Brain microvascular endothelial cell (primary cell): ENCODE measurements around the gene MEGF11.

ENCODE experiments used
- DNase-seq: peaks from one replicate; pipeline ENCODE4 v3.0.0-alpha.2; 2020
- H3K27ac ChIP-seq: fragments of 250-450 bp; sonication (Bioruptor Pico); 2 replicates; pipeline ENCODE4 v1.5.1; 2020; ENCODE audit warnings: mild to moderate bottlenecking, moderate library complexity
- H3K27me3 ChIP-seq: fragments of 250-450 bp; sonication (Bioruptor Pico); replicated peaks from 2 replicates; pipeline ENCODE4 v1.5.1; 2020; ENCODE audit warnings: mild to moderate bottlenecking
- H3K36me3 ChIP-seq: fragments of 250-450 bp; sonication (Bioruptor Pico); replicated peaks from 2 replicates; pipeline ENCODE4 v1.5.1; 2020; ENCODE audit warnings: mild to moderate bottlenecking
- H3K4me3 ChIP-seq: 2 replicates; pipeline ENCODE4 v1.5.1; 2011; ENCODE audit warnings: low read depth, mild to moderate bottlenecking, control low read depth, low read length, moderate library complexity
- CTCF ChIP-seq: IDR thresholded peaks from 2 replicates; pipeline ENCODE4 v1.5.1; 2011; ENCODE audit warnings: low read depth, mild to moderate bottlenecking, moderate library complexity, low read length, control low read depth, inconsistent platforms; ENCODE audit errors: missing control alignments
- in situ Hi-C: cut with HindIII; loops from 2 replicates; pipeline ENCODE4 v1.10.0; 2017; ENCODE audit warnings: low sequenced_read_pairs, low pct_ligation_motif_present

The MEGF11 gene

GRCh38 chr15:66070220-66070934 is 183.2 kb downstream of the MEGF11 start:
- DNase-seq, result no peak
- peaks cover 2% of the 10 kb centered on the region for H3K27me3 ChIP-seq
- no peak overlapping the region for H3K4me3 ChIP-seq
- TF ChIP-seq CTCF, result no peak
- in situ Hi-C loops, result no loop called here
- no peaks in the 10 kb centered on the region for H3K36me3 ChIP-seq
- no peak overlapping the region for H3K27ac ChIP-seq

- in situ Hi-C loops, result no loop called here
- peaks cover 2% of the 10 kb centered on the region for H3K27me3 ChIP-seq
- H3K4me3 ChIP-seq, result no peak overlapping the region
- no peak for DNase-seq
- TF ChIP-seq CTCF, result no peak
- no peaks in the 10 kb centered on the region for H3K36me3 ChIP-seq
- H3K27ac ChIP-seq, result no peak overlapping the region
Measured at GRCh38 chr15:66069751-66070150, 183.8 kb downstream of the MEGF11 start.

- Histone ChIP-seq H3K36me3 (no peaks in the 10 kb centered on the region), H3K27me3 (peaks cover 2% of the 10 kb centered on the region), H3K27ac (no peak overlapping the region), H3K4me3 (no peak overlapping the region)
- in situ Hi-C loops, result no loop called here
- DNase-seq, result no peak
- no peak for TF ChIP-seq CTCF
Measured at GRCh38 chr15:66068801-66069200, 184.7 kb downstream of the MEGF11 start.

- Histone ChIP-seq H3K27ac (no peak overlapping the region), H3K4me3 (no peak overlapping the region), H3K27me3 (peaks cover 2% of the 10 kb centered on the region), H3K36me3 (no peaks in the 10 kb centered on the region)
- DNase-seq, result no peak
- no peak for TF ChIP-seq CTCF
- in situ Hi-C loops, result no loop called here
Measured at GRCh38 chr15:66067687-66068086, 185.9 kb downstream of the MEGF11 start.

GRCh38 chr15:66066481-66066880 is 187.1 kb downstream of the MEGF11 start:
- in situ Hi-C loops, result no loop called here
- no peak for TF ChIP-seq CTCF
- Histone ChIP-seq H3K36me3 (no peaks in the 10 kb centered on the region), H3K4me3 (no peak overlapping the region), H3K27ac (no peak overlapping the region), H3K27me3 (peaks cover 1% of the 10 kb centered on the region)
- no peak for DNase-seq

GRCh38 chr15:66066005-66066404 is 187.5 kb downstream of the MEGF11 start:
- no peak for TF ChIP-seq CTCF
- no peak overlapping the region for H3K4me3 ChIP-seq
- no peaks in the 10 kb centered on the region for H3K36me3 ChIP-seq
- in situ Hi-C loops, result no loop called here
- no peak overlapping the region for H3K27ac ChIP-seq
- H3K27me3 ChIP-seq, result no peaks in the 10 kb centered on the region
- no peak for DNase-seq
